OCI-LY3 (cell line): ENCODE results near the gene ERC2.

Experiments
- H2AFZ ChIP-seq: fragments of 200-600, 300-600 bp; shearing (Covaris generic); 2 replicates; pipeline ENCODE4 v1.6.0; 2014; ENCODE audit warnings: antibody characterized with exemption, low read depth, low read length
- H3K27ac ChIP-seq: fragments of 200-600, 300-600 bp; sonication (generic); 2 replicates; pipeline ENCODE4 v1.5.1; 2014; ENCODE audit warnings: mild to moderate bottlenecking, low read length, moderate library complexity, mixed read lengths
- H3K27me3 ChIP-seq: fragments of 200-600, 300-600 bp; sonication (generic); 2 replicates; pipeline ENCODE4 v1.6.1; 2014; ENCODE audit warnings: low read depth, low read length, mixed read lengths
- H3K36me3 ChIP-seq: fragments of 200-600, 300-600 bp; sonication (generic); replicated peaks from 2 replicates; pipeline ENCODE3; 2014; ENCODE audit warnings: low read depth, low read length, mixed read lengths
- H3K4me1 ChIP-seq: fragments of 300-600, 200-600 bp; sonication (generic); 2 replicates; pipeline ENCODE4 v1.6.1; 2014; ENCODE audit warnings: low read length, mixed read lengths
- H3K4me2 ChIP-seq: fragments of 200-600, 300-600 bp; sonication (generic); 2 replicates; pipeline ENCODE4 v1.6.1; 2014; ENCODE audit warnings: low read length, mixed read lengths
- H3K4me3 ChIP-seq: fragments of 300-600, 200-600 bp; sonication (generic); 2 replicates; pipeline ENCODE4 v1.5.1; 2014; ENCODE audit warnings: antibody characterized with exemption, mild to moderate bottlenecking, low read length, moderate library complexity
- H3K79me2 ChIP-seq: fragments of 300-600, 200-600 bp; shearing (Covaris generic); 2 replicates; pipeline ENCODE4 v1.6.1; 2014; ENCODE audit warnings: mild to moderate bottlenecking, low read length, mixed read lengths
- H3K9ac ChIP-seq: fragments of 300-600, 200-600 bp; shearing (Covaris generic); 2 replicates; pipeline ENCODE4 v1.6.0; 2014; ENCODE audit warnings: mild to moderate bottlenecking, low read length, moderate library complexity
- H3K9me3 ChIP-seq: fragments of 200-600, 300-600 bp; shearing (Covaris generic); 2 replicates; pipeline ENCODE4 v1.6.1; 2014; ENCODE audit warnings: low read length, mixed read lengths; ENCODE audit not compliant: insufficient read depth
- H4K20me1 ChIP-seq: fragments of 200-600, 300-600 bp; sonication (generic); 2 replicates; pipeline ENCODE4 v1.6.1; 2016; ENCODE audit warnings: low read length, mixed read lengths; ENCODE audit not compliant: insufficient read depth
- CTCF ChIP-seq: fragments of 200-600, 300-600 bp; sonication (generic); IDR thresholded peaks from 2 replicates; pipeline ENCODE4 v1.5.1; 2014; ENCODE audit warnings: antibody characterized with exemption, low read length, low read depth
- EZH2phosphoT487 ChIP-seq: fragments of 200-600 bp; shearing (Covaris generic); IDR thresholded peaks from 2 replicates; pipeline ENCODE4 v1.6.1; 2018; ENCODE audit warnings: antibody characterized with exemption, mixed run types, low read depth

ERC2 gene

GRCh38 chr3:55584030-55584429 lies 884.2 kb downstream of the ERC2 start:
- peaks cover 22% of the 10 kb centered on the region for H3K4me1 ChIP-seq

GRCh38 chr3:55583475-55583874 lies 884.8 kb downstream of the ERC2 start:
- TF ChIP-seq CTCF, result no peak
- no peak for TF ChIP-seq EZH2phosphoT487
- Histone ChIP-seq H3K4me1 (peaks cover 17% of the 10 kb centered on the region), H3K79me2 (no peaks in the 10 kb centered on the region), H3K4me3 (no peak overlapping the region), H2AFZ (no peak overlapping the region), H3K27me3 (peaks cover 36% of the 10 kb centered on the region), H3K9me3 (no peaks in the 10 kb centered on the region; the same call in 1 of the 2 replicates), H3K4me2 (no peak overlapping the region), H4K20me1 (no peaks in the 10 kb centered on the region), H3K9ac (no peak overlapping the region), H3K36me3 (no peaks in the 10 kb centered on the region), H3K27ac (no peak overlapping the region)

More at GRCh38 chr3:55584030-55584429, 884.2 kb downstream of the ERC2 start:
- H4K20me1 ChIP-seq, result no peaks in the 10 kb centered on the region
- no peak overlapping the region for H3K27ac ChIP-seq
- no peaks in the 10 kb centered on the region for H3K79me2 ChIP-seq
- H2AFZ ChIP-seq, result no peak overlapping the region
- H3K4me3 ChIP-seq, result no peak overlapping the region
- H3K9me3 ChIP-seq, result no peaks in the 10 kb centered on the region; the same call in 1 of the 2 replicates
- no peak overlapping the region for H3K9ac ChIP-seq
- H3K36me3 ChIP-seq, result no peaks in the 10 kb centered on the region
- no peak for TF ChIP-seq EZH2phosphoT487
- no peak for TF ChIP-seq CTCF
- no peak overlapping the region for H3K4me2 ChIP-seq
- peaks cover 34% of the 10 kb centered on the region for H3K27me3 ChIP-seq

- no peak overlapping the region for H3K4me2 ChIP-seq
- no peaks in the 10 kb centered on the region for H3K79me2 ChIP-seq
- no peak overlapping the region for H3K27ac ChIP-seq
- TF ChIP-seq CTCF (no peak), EZH2phosphoT487 (no peak)
- H3K9me3 ChIP-seq, result no peaks in the 10 kb centered on the region; the same call in 1 of the 2 replicates
- H2AFZ ChIP-seq, result no peak overlapping the region
- H3K36me3 ChIP-seq, result no peaks in the 10 kb centered on the region
- H3K4me3 ChIP-seq, result no peak overlapping the region
- H4K20me1 ChIP-seq, result no peaks in the 10 kb centered on the region
- H3K4me1 ChIP-seq, result no peaks in the 10 kb centered on the region
- H3K27me3 ChIP-seq, result peaks cover 33% of the 10 kb centered on the region
- no peak overlapping the region for H3K9ac ChIP-seq
These were observed 888.8 kb downstream of the ERC2 start for GRCh38 chr3:55579496-55579895.

GRCh38 chr3:55576621-55577388 lies 891.5 kb downstream of the ERC2 start:
- Histone ChIP-seq H4K20me1 (no peaks in the 10 kb centered on the region), H3K36me3 (no peaks in the 10 kb centered on the region), H3K27ac (no peak overlapping the region), H2AFZ (no peak overlapping the region), H3K9me3 (no peaks in the 10 kb centered on the region; the same call in 1 of the 2 replicates), H3K79me2 (no peaks in the 10 kb centered on the region), H3K4me3 (no peak overlapping the region), H3K4me2 (no peak overlapping the region), H3K27me3 (peaks cover 24% of the 10 kb centered on the region), H3K4me1 (no peaks in the 10 kb centered on the region), H3K9ac (no peak overlapping the region)
- no peak for TF ChIP-seq EZH2phosphoT487
- no peak for TF ChIP-seq CTCF
